Activated CD4-positive, CD25-positive, alpha-beta regulatory T cell treated with anti-CD3 and anti-CD28 coated beads, Interleukin-2, amount 50 U/mL, for 24 hours (primary cell): ENCODE measurements around the gene CD40.
A peak's percentile ranks its signal among the peaks of the same experiment; 100 is the strongest.
"Not testable (repeated sequence)": the region's sequence is repeated elsewhere in the genome, so short reads cannot be mapped to it uniquely, and the experiment has no call there.

Experiments
- ATAC-seq, 2 donors: fragments of 150-1000 bp; cut with Tn5 transposase; one replicate each; pipeline ENCODE4 v1.10.0; 2021; ENCODE audit warnings: mild to moderate bottlenecking in 1 of 2, moderate library complexity in 1 of 2

The CD40 gene

DNA sequence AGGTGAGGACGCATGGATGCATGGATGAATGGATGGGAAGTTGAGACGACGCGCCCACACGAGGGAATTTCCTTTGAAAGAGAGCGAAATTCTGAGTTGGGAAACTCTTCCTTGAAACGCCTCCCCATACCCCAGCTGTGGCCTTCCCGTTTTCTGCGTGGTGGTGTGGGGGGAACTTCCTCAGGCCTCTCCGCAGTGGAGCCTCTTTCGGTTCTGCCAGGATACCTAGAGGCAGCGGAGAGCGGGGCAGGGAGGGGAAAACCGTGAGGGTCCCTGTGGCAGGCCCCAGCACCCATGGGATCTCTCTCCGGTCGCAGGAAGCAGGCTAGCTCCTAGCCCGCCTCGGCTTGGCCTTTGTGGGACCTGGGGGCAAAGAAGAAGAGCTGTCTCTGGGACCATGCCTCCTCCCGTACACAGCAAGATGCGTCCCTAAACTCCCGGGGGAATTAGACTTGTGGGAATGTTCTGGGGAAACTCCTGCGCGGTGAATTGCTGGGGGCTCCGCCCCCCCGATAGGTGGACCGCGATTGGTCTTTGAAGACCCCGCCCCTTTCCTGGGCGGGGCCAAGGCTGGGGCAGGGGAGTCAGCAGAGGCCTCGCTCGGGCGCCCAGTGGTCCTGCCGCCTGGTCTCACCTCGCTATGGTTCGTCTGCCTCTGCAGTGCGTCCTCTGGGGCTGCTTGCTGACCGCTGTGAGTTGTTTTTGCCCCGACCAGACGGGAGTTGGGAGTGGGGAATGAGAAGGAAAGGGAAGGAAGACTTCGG lies at the start of gene CD40:
TSS of gene CD40 (plus strand) at position 611 of the 764 bp plus-strand sequence. CDS start at position 641, 30 bp downstream.
- ATAC-seq: peak; percentile 80 to 81

GRCh38 chr20:46070215-46070900 lies 47.8 kb upstream of the CD40 start:
- ATAC-seq: no peak

GRCh38 chr20:46071573-46071972 lies 46.5 kb upstream of the CD40 start:
- no peak for ATAC-seq

DNA sequence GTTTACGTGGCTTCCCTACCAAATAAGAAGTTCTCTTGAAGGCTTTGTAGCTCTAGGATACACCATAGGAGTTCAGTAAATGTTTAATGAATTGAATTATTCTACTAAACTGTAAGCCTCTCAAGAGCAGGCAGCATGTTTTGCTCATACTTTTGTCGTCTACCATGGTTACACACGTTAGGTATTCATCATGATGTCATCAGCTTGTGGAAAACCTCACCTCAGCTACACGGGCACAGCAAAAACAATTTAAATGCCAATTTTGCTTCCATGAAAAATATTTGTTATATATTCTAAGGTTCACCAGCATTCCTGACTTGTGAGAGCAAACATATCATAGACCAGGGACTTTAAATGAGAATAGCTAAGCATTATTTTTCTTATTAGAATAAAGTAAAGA lies 45.1 kb upstream of the CD40 start:
- ATAC-seq: no peak

DNA sequence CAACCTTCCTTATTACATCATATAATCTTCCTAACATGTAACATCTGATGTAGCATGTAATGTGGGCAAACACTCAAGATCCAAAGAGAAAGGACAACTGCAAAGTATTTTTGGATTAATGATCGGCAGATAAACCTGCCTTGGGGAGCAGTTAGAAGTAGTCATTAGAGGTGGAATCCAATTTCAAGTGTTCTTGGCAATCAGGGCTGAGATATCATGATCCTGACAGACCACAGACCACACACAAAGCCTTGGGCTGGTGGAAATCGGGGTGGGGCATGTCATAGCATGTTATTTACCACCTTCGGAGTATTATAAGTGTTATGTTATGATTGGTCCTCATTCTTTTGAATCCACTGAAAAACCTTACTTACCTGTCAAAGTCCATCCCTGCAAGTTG lies 44.7 kb upstream of the CD40 start:
- ATAC-seq: no peak

DNA sequence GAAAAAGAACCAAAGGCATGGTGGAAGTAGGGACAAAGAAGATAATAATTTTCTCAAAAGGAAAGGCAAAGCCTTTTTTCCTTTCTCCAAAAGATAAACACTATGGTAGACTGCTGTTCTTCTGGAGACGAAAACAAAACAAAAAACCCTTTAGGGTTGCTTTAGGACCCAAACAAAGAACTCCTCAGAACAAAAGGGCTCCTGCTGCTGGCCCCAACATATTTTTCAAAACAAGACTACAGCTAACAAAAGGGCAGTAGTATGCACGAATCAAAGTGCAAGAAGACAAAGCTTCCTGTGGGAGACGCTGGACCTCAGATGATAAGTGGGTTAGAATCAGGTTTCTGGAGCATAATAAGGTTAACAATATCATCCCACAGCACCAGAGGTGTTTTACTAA lies 44.1 kb upstream of the CD40 start:
- ATAC-seq: no peak

GRCh38 chr20:46076806-46077205 lies 41.3 kb upstream of the CD40 start:
- no peak for ATAC-seq

DNA sequence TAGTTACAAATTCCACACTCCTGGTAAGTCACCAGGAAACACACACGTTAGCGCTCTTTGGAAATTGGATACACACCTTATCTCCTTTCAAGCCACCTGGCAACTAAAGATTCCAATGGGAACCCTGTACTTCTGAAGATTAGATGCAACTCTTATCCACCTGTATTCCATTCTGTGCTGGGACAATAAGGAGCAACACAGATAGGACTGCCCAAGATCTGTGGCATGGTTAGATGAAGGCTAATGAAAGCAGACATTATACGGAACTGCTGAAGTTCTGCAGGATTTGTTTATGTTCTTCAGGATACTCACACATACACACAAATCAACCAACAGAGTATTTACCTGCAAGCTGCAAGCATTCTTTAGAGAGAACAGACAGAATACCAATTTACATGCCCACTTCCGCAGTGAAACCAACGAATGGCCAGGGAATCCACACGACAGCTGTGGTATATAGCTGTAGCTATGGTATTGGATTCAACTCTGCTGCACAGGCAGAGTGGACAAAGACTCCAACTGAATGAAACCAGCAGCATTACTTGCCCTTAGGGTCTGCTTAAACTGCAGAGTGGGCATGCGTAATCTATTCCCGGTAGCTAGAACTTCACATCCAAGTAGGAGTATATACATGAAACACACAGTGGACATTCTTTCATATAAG lies 40.3 kb upstream of the CD40 start:
- no peak for ATAC-seq

DNA sequence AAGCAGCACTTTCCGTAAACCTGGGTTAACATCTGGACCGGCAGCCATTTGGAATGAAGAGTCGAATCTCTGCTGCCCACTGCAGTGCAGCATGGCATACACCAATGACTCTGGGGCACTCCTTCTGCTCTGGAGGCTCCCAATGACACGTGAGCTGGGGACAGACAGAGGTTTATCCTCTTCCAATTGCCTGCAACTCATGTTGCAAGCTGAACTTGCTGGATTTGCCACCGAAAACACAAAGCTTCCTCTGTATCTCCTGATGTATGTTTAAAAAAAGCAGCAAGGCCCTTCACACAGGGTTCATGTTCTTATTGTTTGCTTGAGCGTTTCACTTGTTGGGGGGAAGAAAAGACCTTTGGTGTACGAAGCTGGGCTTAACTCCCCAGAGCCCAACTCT lies 39.2 kb upstream of the CD40 start:
- ATAC-seq: no peak

DNA sequence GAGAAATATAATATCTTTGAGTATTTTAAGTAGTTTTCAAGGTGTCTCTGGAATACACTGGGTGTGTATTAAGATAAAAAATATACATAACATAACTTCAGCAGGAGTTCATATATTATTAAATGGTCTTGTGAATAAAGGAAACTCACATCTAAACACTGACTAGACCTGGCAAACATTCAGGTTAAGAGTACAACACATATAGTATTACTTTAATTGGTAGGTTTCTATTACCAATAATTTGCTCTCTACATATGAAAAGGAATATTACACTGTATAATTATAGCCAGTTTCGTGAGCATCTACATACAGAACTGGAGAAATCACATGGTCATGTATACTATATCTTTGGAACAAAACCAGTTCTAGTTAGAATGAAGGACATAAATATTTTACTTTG lies 37.0 kb upstream of the CD40 start:
- no peak for ATAC-seq

DNA sequence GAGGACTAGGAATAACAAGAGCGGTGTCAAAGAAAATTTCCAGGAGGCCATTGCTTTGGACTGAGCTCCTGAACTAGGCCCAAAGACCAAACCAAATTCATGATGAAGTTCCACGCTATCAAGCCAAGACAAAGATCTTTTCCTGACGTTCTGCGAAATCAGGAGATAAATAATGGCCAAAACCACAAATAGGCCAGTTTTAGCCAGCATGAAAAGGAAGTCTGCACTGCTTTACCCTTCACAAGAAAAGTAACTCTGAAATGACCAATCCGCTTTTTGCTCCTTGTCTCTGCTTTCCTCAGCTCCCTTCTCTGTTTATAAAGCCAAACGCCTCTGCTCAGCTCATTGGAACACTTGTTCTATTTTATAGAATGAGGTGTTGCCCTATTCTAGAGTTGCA lies 35.0 kb upstream of the CD40 start:
- ATAC-seq: no peak

DNA sequence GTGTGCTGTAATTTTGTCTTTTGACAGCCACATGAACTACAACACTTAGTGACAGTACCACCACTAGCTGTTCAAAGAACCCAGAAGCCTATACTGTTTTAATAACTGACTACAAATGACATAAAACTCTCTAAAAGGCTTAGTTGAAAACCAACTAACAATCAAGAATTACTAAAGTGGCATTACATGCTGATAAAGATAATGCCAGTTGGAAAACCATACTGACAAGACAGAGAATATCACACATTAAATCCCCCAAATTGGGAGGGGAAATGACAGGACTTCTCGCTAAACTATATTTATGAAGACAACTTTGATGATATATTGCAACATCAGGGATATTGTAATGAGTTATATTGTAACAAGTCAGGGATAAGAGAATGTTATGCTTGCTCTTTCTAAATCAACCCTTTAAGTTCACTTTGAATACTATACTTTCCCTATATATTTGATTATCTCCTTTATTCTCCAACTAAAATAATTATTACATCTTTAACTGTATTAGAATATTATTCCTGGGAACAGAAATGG lies 34.5 kb upstream of the CD40 start:
- no peak for ATAC-seq

- ATAC-seq: no peak
Measured at GRCh38 chr20:46084805-46085178, 33.3 kb upstream of the CD40 start.

DNA sequence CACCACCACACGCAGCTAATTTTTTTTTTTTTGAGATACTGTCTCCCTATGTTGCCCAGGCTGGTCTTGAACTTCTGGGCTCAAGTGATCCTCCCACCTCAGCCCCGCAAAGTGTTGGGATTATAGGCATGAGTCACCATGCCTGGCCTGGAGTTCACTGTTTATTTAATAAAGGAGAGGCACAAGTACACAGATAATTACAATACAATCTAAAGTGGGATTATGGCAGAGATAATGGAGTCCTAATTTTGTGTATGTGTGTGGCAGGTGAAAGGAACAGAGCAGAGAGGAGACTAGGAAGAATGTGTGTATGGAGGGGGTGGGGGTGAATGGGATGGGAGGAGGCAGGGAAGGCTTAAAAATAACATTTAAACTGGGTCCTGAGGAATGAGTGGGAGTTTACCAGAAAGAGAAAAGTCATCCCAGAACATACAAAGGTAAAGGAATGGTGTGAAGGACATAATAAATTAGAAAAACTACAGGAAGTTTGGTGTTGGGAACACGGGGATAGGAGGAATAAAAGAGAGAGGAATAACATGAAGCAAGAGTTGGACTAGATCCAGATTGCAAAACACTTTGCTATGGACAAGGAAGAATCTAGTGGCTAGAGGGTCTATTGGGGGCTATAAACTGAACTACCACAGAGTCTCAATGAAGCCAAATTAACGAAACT lies 32.8 kb upstream of the CD40 start:
- no peak for ATAC-seq

DNA sequence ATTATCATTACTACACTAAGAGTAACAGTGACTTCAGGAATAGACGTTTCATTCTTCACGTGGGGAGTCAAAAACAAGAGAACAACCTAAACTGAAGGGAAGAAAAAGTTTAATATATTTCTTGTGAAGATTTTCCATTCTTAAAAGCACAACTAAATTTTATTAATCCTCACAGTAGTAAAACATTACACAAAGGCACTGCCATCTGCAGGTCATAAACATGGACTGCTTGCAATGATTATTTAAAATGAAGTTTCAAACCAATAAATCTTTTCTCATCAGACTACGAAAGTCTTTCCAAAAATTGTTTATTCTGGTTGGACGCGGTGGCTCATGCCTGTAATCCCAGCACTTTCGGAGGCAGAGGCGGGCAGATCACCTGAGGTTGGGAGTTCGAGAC lies 31.0 kb upstream of the CD40 start:
- no peak for ATAC-seq

DNA sequence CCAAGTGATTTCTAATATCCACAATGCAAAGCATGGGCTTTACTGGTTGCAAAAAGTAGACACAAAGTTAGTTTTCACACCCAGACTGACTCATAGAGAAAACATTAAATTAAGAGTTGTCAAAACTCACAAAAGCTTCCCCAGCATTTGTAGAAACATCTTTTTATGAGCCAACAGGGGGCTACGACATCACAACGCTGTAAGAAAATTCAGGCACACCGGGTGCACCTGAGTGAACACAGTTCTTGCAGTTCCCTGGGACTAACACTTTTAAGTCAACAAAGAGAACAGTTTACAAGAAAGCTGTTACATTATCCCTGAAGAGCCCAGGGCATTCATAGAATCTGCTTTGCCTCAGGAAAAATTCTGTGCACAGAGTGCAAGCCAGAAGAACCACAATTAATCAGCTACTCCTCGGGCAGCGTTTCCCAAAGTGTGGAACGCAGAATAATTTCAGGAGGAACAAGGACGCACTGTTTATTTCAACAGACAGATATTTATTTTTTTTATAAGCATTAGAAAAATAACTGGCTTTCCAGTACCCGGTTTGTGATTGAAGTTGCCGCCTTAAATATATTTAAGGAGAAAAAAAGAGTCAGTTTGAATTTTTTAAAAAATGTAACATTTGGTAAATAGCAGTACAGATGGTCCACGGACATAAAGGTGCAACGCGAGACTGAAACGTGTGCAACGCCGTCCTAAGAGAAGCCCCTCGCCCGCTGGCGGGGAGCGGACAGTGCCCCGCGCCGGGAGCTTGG lies 29.5 kb upstream of the CD40 start:
- ATAC-seq: no peak

DNA sequence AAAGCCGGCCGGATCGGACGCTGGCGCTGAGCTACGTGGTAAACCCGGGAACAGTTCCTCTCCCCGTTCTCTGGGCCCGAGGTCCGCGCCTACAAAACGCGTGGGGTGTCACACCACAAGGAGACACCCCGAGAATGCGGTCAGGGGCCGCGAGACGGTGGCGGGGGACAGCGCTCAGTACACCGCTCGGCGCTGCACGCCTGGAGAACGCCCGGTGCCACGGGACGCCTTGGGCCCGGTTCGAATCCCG lies 29.0 kb upstream of the CD40 start:
- ATAC-seq: peak; percentile 44 to 53

DNA sequence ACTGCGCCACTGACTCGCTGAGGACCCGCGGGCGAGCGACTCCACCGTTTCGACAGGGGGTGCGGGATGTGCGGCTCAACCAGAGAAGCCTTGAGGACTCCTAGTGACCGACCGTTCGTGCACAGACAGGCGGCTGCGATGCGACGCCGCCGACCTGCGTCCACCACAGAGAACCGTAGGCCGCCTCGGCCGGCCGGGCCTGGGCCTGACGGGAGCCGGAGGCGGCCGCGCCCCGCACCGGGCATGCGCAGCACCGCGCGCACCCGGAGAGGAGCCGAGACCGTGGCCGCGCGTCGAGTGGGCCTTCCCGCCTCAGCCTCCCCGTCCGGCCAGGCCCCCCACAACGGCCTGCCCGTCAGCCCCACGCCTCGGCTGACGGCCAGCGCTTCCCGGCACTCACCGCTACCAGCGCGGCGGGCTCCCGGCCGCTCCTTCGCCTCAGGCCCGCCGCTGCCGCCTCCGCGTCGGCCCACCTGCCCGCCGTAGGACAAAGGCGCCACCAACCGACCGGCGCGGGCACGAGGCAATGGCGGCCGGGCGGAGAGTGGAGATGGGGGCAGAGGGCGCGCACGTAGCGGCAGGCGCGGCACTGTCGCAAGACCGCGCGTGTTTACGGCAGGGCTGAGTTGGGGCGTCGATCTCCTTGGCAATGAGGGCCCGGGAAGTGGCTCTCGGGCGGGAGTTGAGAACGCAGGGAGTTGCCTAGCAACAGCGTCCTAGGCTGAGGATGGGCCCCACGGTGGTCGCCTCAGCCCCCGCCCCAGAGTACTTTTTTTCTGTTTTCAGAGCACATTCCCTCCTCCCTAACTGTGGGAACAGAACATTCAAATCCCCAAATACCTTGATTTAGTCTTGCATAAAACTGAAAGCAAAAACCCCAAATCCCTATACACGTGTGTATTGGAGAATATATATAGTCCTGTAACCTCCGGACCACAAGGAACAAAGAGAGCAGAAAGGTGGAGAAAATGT lies 28.4 kb upstream of the CD40 start, which contains the start of gene NCOA5:
TSS of gene NCOA5 (minus strand) at position 546 of the 972 bp plus-strand sequence. CDS start 10,538 bp downstream, outside the sequence.
- ATAC-seq: peak; percentile 86 to 87

GRCh38 chr20:46091622-46092535 lies 26.2 kb upstream of the CD40 start:
- ATAC-seq: not testable (repeated sequence)

- ATAC-seq: no peak
Measured at GRCh38 chr20:46093531-46093930, 24.6 kb upstream of the CD40 start.
